H9 (cell line): ENCODE results near the gene KRTCAP2. TPM values are rescaled to one million over a fixed set of nuclear protein-coding genes. Genes with fewer than 3 reads are reported as not detected.
A peak's percentile ranks its signal among the peaks of the same experiment; 100 is the strongest.

ENCODE experiments used
- DNase-seq: peaks from one replicate; pipeline ENCODE4 v3.0.0-alpha.2; 2017
- H2AFZ ChIP-seq: one replicate; pipeline ENCODE4 v1.6.1; 2013; ENCODE audit warnings: mild to moderate bottlenecking, low read length, control low read depth, moderate library complexity
- H2AK5ac ChIP-seq: 2 replicates; pipeline ENCODE4 v1.6.1; 2013; ENCODE audit warnings: low read length, control low read depth, mixed read lengths; ENCODE audit not compliant: insufficient read length
- H2BK120ac ChIP-seq: one replicate; pipeline ENCODE4 v1.6.1; 2013; ENCODE audit warnings: low read depth, mild to moderate bottlenecking, low read length, control low read depth, inconsistent platforms; ENCODE audit not compliant: poor library complexity, severe bottlenecking
- H2BK12ac ChIP-seq: 2 replicates; pipeline ENCODE4 v1.6.1; 2013; ENCODE audit warnings: low read length, control low read depth, mixed read lengths, low read depth; ENCODE audit not compliant: insufficient read length
- H2BK15ac ChIP-seq: 2 replicates; pipeline ENCODE4 v1.6.1; 2013; ENCODE audit warnings: low read depth, low read length, control low read depth
- H2BK20ac ChIP-seq: one replicate; pipeline ENCODE4 v1.6.1; 2013; ENCODE audit warnings: low read depth, mild to moderate bottlenecking, low read length, control low read depth, inconsistent platforms; ENCODE audit not compliant: poor library complexity, severe bottlenecking
- H2BK5ac ChIP-seq: 2 replicates; pipeline ENCODE4 v1.6.1; 2013; ENCODE audit warnings: low read length, control low read depth, mixed read lengths; ENCODE audit not compliant: insufficient read length
- H3K14ac ChIP-seq: 2 replicates; pipeline ENCODE4 v1.6.1; 2013; ENCODE audit warnings: low read length, control low read depth; ENCODE audit not compliant: insufficient read depth
- H3K18ac ChIP-seq: 2 replicates; pipeline ENCODE4 v1.6.1; 2013; ENCODE audit warnings: low read depth, mild to moderate bottlenecking, mixed read lengths, low read length, control low read depth; ENCODE audit not compliant: insufficient read length
- H3K23ac ChIP-seq: 2 replicates; pipeline ENCODE4 v1.6.1; 2013; ENCODE audit warnings: low read length, control low read depth, mixed read lengths, low read depth; ENCODE audit not compliant: insufficient read length
- H3K23me2 ChIP-seq: 2 replicates; pipeline ENCODE4 v1.6.1; 2013; ENCODE audit warnings: low read depth, mild to moderate bottlenecking, mixed read lengths, low read length, control low read depth; ENCODE audit not compliant: insufficient read length, poor library complexity, severe bottlenecking
- H3K27ac ChIP-seq: 2 replicates; pipeline ENCODE4 v1.5.1; 2013; ENCODE audit warnings: low read length, control low read depth, mixed read lengths, low read depth; ENCODE audit not compliant: insufficient read length
- H3K27me3 ChIP-seq: 2 replicates; pipeline ENCODE4 v1.6.1; 2013; ENCODE audit warnings: low read length, control low read depth, inconsistent platforms; ENCODE audit not compliant: insufficient read depth
- H3K4ac ChIP-seq: 2 replicates; pipeline ENCODE4 v1.6.1; 2013; ENCODE audit warnings: low read depth, mild to moderate bottlenecking, control low read depth, inconsistent platforms, low read length, moderate library complexity
- H3K4me1 ChIP-seq: 2 replicates; pipeline ENCODE4 v1.6.1; 2013; ENCODE audit warnings: low read length, control low read depth, inconsistent platforms; ENCODE audit not compliant: insufficient read depth
- H3K4me2 ChIP-seq: 2 replicates; pipeline ENCODE4 v1.6.1; 2013; ENCODE audit warnings: low read length, control low read depth, mixed read lengths; ENCODE audit not compliant: insufficient read length, insufficient read depth
- H3K56ac ChIP-seq: 2 replicates; pipeline ENCODE4 v1.6.1; 2013; ENCODE audit warnings: low read depth, mild to moderate bottlenecking, mixed read lengths, low read length, control low read depth; ENCODE audit not compliant: insufficient read length
- H3K79me1 ChIP-seq: 2 replicates; pipeline ENCODE4 v1.6.1; 2013; ENCODE audit warnings: low read depth, mild to moderate bottlenecking, moderate library complexity, low read length, control low read depth, inconsistent platforms; ENCODE audit not compliant: insufficient read depth, poor library complexity, severe bottlenecking
- H3K79me2 ChIP-seq: 2 replicates; pipeline ENCODE4 v1.6.1; 2013; ENCODE audit warnings: low read length, control low read depth, inconsistent platforms; ENCODE audit not compliant: insufficient read depth
- H3K9ac ChIP-seq: 2 replicates; pipeline ENCODE4 v1.6.1; 2013; ENCODE audit warnings: low read length, control low read depth, mixed read lengths; ENCODE audit not compliant: insufficient read length; ENCODE audit errors: extremely low read depth
- H3K9me3 ChIP-seq: one replicate; pipeline ENCODE4 v1.6.1; 2013; ENCODE audit warnings: low read depth, low read length, inconsistent platforms; ENCODE audit not compliant: control insufficient read depth
- H3T11ph ChIP-seq: one replicate; pipeline ENCODE4 v1.6.1; 2013; ENCODE audit warnings: mild to moderate bottlenecking, low read length, control low read depth, inconsistent platforms
- H4K20me1 ChIP-seq: one replicate; pipeline ENCODE4 v1.6.1; 2013; ENCODE audit not compliant: control insufficient read depth, insufficient read length, insufficient read depth
- H4K5ac ChIP-seq: 2 replicates; pipeline ENCODE4 v1.6.1; 2013; ENCODE audit warnings: low read depth, mild to moderate bottlenecking, mixed read lengths, low read length, control low read depth; ENCODE audit not compliant: insufficient read length
- H4K8ac ChIP-seq: replicated peaks from 2 replicates; pipeline ENCODE4 v1.6.1; 2013; ENCODE audit warnings: low read length, control low read depth, mixed read lengths, low read depth; ENCODE audit not compliant: insufficient read length
- H4K91ac ChIP-seq: 2 replicates; pipeline ENCODE4 v1.6.1; 2013; ENCODE audit warnings: low read depth, mild to moderate bottlenecking, moderate library complexity, mixed read lengths, low read length, control low read depth; ENCODE audit not compliant: insufficient read length
- H3K27ac Mint-ChIP-seq, 3 experiments: 2 replicates in 2 of 3; 3 replicates in 1 of 3; pipeline ENCODE4 v1.8.0; 2020 to 2021; ENCODE audit warnings: mixed read lengths in 3 of 3, mild to moderate bottlenecking in 1 of 3, moderate library complexity in 1 of 3
- H3K27me3 Mint-ChIP-seq: 2 replicates; pipeline ENCODE4 v1.8.0; 2021; ENCODE audit warnings: low read depth, mild to moderate bottlenecking, moderate library complexity, mixed read lengths
- H3K36me3 Mint-ChIP-seq, 3 experiments: 2 replicates in 2 of 3; 3 replicates in 1 of 3; pipeline ENCODE4 v1.8.0; 2020 to 2021; ENCODE audit warnings: low read depth in 3 of 3, mixed read lengths in 3 of 3; ENCODE audit not compliant: insufficient read depth in 1 of 3
- H3K4me1 Mint-ChIP-seq, 2 experiments: 2 replicates each; pipeline ENCODE4 v1.8.0; 2020; ENCODE audit warnings: mixed read lengths in 2 of 2
- H3K4me3 Mint-ChIP-seq, 2 experiments: 2 replicates in 1 of 2; 3 replicates in 1 of 2; pipeline ENCODE4 v1.8.0; 2020 to 2021; ENCODE audit warnings: mild to moderate bottlenecking in 2 of 2, mixed read lengths in 2 of 2, moderate library complexity in 1 of 2
- H3K9me3 Mint-ChIP-seq, 2 experiments: 2 replicates in 1 of 2; 3 replicates in 1 of 2; pipeline ENCODE4 v1.8.0; 2020; ENCODE audit warnings: mild to moderate bottlenecking in 2 of 2, mixed read lengths in 2 of 2, moderate library complexity in 1 of 2
- WGBS: extraction: QIAGEN DNeasy Blood & Tissue Kit; methylation state at CpG from one replicate; pipeline ENCODE4 v1.1.7; 2013; ENCODE audit warnings: missing lambda C conversion rate, low lambda C conversion rate, mixed read lengths; ENCODE audit not compliant: insufficient read length; ENCODE audit errors: extremely low coverage; 5-methylcytosine and 5-hydroxymethylcytosine counted together
- total RNA-seq: library from RNA; stranded (reverse); gene quantifications from 2 replicates; pipeline ENCODE4 v1.2.1, GENCODE V29; 2021
- TF ChIP-seq, protein P1 (sequence below): fragments of 200-600 bp; sonication (generic); conservative IDR thresholded peaks from 3 replicates; pipeline ENCODE4 v1.8.0; 2021; ENCODE audit warnings: antibody characterized with exemption, mild to moderate bottlenecking

Gene KRTCAP2
- total RNA-seq, 1 experiment from 2014 or later, result 149 TPM

DNA sequence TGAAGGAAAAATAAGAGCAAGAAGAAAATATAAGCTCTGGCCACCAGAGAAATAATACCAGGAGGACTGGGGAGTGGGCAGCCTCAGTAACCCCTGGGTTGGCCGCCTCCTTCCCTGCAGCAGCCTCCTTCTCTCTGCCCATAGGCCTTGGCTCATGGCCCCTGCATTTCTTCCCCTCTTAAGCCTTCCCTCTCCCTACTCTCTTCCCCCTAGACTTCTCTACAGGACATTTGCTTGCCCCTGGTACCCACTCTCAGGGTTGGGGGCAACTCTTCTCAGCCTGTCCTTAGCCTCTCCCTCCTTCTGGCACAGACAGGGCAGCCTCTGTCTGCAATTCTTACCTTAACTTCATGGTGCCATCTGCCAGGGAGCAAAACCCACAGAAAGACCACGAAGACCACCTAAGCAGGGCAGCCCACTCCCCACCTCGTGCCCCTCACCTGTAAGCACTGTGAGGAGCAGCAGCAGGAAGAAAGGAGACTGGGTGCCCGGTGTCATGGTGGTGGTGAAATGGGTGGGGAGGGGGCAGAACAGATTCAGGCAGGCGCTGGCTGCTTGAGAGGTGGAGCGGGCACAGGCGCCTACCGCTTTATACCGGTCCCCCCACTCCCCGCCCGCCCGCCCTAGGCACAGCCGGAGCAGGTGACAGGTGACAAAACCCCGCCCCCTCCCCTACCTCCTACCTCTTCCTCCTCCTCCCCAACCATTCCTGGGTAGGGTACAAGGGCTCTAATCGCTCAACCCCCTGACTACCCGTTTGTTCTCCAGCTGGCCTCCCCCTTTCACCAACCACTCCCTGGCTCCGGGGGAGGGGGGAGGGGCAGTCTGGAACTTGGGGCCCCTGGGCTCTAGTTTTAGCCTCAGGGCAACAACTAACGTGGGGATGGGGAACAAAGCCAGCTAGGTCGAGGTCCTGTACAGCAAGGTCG is 19.5 kb upstream of the KRTCAP2 start:
- peaks cover 4 to 5% of the 10 kb centered on the region in 2 experiments; a peak in 4 of 5 replicates for H3K9me3 Mint-ChIP-seq
- no peak overlapping the region for H2BK20ac ChIP-seq
- no peak overlapping the region for H4K8ac ChIP-seq
- no peak overlapping the region for H4K91ac ChIP-seq
- no peak overlapping the region for H3K23ac ChIP-seq
- peak overlapping the region; percentile 74 for H3K14ac ChIP-seq
- H3K79me1 ChIP-seq, result no peaks in the 10 kb centered on the region
- H3K27me3 Mint-ChIP-seq, result peaks cover 5% of the 10 kb centered on the region
- H3K9ac ChIP-seq, result peak overlapping the region; percentile 1
- peak overlapping the region; percentile 69 for H2BK12ac ChIP-seq
- H3K9me3 ChIP-seq, result no peaks in the 10 kb centered on the region
- peaks cover 10% of the 10 kb centered on the region for H3K4me1 ChIP-seq
- H2BK120ac ChIP-seq, result peak overlapping the region; percentile 39
- H2AFZ ChIP-seq, result no peak overlapping the region
- H3K18ac ChIP-seq, result peak overlapping the region; percentile 86
- H4K20me1 ChIP-seq, result no peaks in the 10 kb centered on the region
- TF ChIP-seq, protein P1, sequence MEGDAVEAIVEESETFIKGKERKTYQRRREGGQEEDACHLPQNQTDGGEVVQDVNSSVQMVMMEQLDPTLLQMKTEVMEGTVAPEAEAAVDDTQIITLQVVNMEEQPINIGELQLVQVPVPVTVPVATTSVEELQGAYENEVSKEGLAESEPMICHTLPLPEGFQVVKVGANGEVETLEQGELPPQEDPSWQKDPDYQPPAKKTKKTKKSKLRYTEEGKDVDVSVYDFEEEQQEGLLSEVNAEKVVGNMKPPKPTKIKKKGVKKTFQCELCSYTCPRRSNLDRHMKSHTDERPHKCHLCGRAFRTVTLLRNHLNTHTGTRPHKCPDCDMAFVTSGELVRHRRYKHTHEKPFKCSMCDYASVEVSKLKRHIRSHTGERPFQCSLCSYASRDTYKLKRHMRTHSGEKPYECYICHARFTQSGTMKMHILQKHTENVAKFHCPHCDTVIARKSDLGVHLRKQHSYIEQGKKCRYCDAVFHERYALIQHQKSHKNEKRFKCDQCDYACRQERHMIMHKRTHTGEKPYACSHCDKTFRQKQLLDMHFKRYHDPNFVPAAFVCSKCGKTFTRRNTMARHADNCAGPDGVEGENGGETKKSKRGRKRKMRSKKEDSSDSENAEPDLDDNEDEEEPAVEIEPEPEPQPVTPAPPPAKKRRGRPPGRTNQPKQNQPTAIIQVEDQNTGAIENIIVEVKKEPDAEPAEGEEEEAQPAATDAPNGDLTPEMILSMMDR, result no peak
- H3T11ph ChIP-seq, result no peak overlapping the region
- H3K36me3 Mint-ChIP-seq, result peaks cover 21 to 27% (median 22%) of the 10 kb centered on the region in 3 experiments
- H3K27ac Mint-ChIP-seq, result peak overlapping the region; percentile 93 to 99 (median 95)
- no CpG with 5 or more reads among the region's 20 CpGs for WGBS
- H2BK15ac ChIP-seq, result peak overlapping the region; percentile 56; the same call in 1 of the 2 replicates
- no peak overlapping the region for H3K56ac ChIP-seq
- no peak overlapping the region for H4K5ac ChIP-seq
- no peak overlapping the region for H3K27ac ChIP-seq
- H3K27me3 ChIP-seq, result no peaks in the 10 kb centered on the region
- H3K79me2 ChIP-seq, result peaks cover 13% of the 10 kb centered on the region; the same call in 1 of the 2 replicates
- DNase-seq, result peak; percentile 82
- H3K23me2 ChIP-seq, result peaks cover 28% of the 10 kb centered on the region
- no peak overlapping the region for H2AK5ac ChIP-seq
- no peak overlapping the region for H2BK5ac ChIP-seq
- peaks cover 27 to 38% of the 10 kb centered on the region in 2 experiments for H3K4me1 Mint-ChIP-seq
- H3K4me2 ChIP-seq, result peak overlapping the region; percentile 56
- peak overlapping the region; percentile 95 to 99 for H3K4me3 Mint-ChIP-seq
- H3K4ac ChIP-seq, result no peak overlapping the region
